Panc1 (cell line): ENCODE measurements around the gene MYO3B. TPM values are rescaled to one million over a fixed set of nuclear protein-coding genes. Genes with fewer than 3 reads are reported as not detected.

Experiments
- ATAC-seq: fragments of 200-7000 bp; cut with Tn5 transposase; 2 replicates; pipeline ENCODE4 v1.9.1; 2020; ENCODE audit warnings: mild to moderate bottlenecking, moderate library complexity
- BruUV-seq: library from RNA; stranded (reverse); fragments of 400-500 nt; replicated peaks from 2 replicates; lab custom pipeline; 2021; lab: Mats Ljungman, UMichigan
- CTCF ChIA-PET: fragments of 300-600 bp; sonication (Branson Sonifier 250); formaldehyde crosslinking; loops from one replicate; lab custom pipeline; 2022; ENCODE audit warnings: antibody characterized with exemption; lab: Charles Lee
- POLR2A ChIA-PET: fragments of 300-600 bp; sonication (Branson Sonifier 250); formaldehyde crosslinking; loops from one replicate; lab custom pipeline; 2022; ENCODE audit warnings: antibody characterized with exemption; lab: Charles Lee
- DNase-seq: peaks from one replicate; pipeline ENCODE4 v3.0.0-alpha.2; 2010; ENCODE audit warnings: low read depth, low spot score
- H3K27ac ChIP-seq: 2 replicates; pipeline ENCODE4 v1.5.1; 2011; ENCODE audit warnings: mild to moderate bottlenecking, low read length, inconsistent platforms
- H3K27me3 ChIP-seq: fragments of 200-500 bp; sonication (Bioruptor generic); 2 replicates; pipeline ENCODE4 v1.6.0; 2014; ENCODE audit warnings: low read length, inconsistent platforms; ENCODE audit not compliant: control insufficient read depth, insufficient read depth
- H3K36me3 ChIP-seq: fragments of 200-500 bp; sonication (Bioruptor generic); 2 replicates; pipeline ENCODE4 v1.5.1; 2014; ENCODE audit warnings: inconsistent platforms, mild to moderate bottlenecking, low read length, moderate library complexity; ENCODE audit not compliant: control insufficient read depth, insufficient read depth
- H3K4me1 ChIP-seq: 2 replicates; pipeline ENCODE4 v1.5.1; 2011; ENCODE audit warnings: inconsistent platforms, mild to moderate bottlenecking, low read length, moderate library complexity; ENCODE audit not compliant: control insufficient read depth, insufficient read depth
- H3K4me3 ChIP-seq, 2 experiments: 2 replicates each; pipeline ENCODE4 v1.5.1; 2011 to 2012; ENCODE audit warnings: low read depth in 2 of 2, low read length in 2 of 2, mild to moderate bottlenecking in 2 of 2, inconsistent platforms in 1 of 2, moderate library complexity in 1 of 2
- H3K9me3 ChIP-seq: fragments of 200-500 bp; sonication (Bioruptor generic); 2 replicates; pipeline ENCODE4 v1.5.1; 2014; ENCODE audit warnings: low read depth, mild to moderate bottlenecking, inconsistent platforms, low read length, moderate library complexity; ENCODE audit not compliant: control insufficient read depth, insufficient read depth
- POLR2AphosphoS5 ChIP-seq: IDR thresholded peaks from 2 replicates; pipeline ENCODE4 v1.6.1; 2012; ENCODE audit warnings: mild to moderate bottlenecking, low read depth, low read length, moderate library complexity
- REST ChIP-seq, 2 experiments: IDR thresholded peaks; 2 replicates each; pipeline ENCODE4 v1.6.1; 2011 to 2012; ENCODE audit warnings: low read depth in 2 of 2, control low read depth in 1 of 2, low read length in 1 of 2, mild to moderate bottlenecking in 1 of 2, moderate library complexity in 1 of 2; ENCODE audit not compliant: insufficient read depth in 1 of 2
- SIN3A ChIP-seq: IDR thresholded peaks from 2 replicates; pipeline ENCODE4 v1.6.1; 2012; ENCODE audit warnings: low read depth, mild to moderate bottlenecking, low read length, moderate library complexity, borderline replicate concordance; ENCODE audit not compliant: insufficient read depth
- TCF7L2 ChIP-seq: IDR thresholded peaks from 2 replicates; pipeline ENCODE4 v1.6.1; 2011; ENCODE audit warnings: mild to moderate bottlenecking, low read depth, low read length, inconsistent platforms
- in situ Hi-C: cut with HindIII; loops from 2 replicates; pipeline ENCODE4 v1.10.0; 2016; ENCODE audit warnings: low sequenced_read_pairs, low pct_unique_long_range_greater_than_20kb
- intact Hi-C: fragments of 100-400 bp; cut with micrococcal nuclease; formaldehyde crosslinking; loops from one replicate; pipeline ENCODE4 v1.10.0; 2022; ENCODE audit not compliant: unreplicated experiment
- total RNA-seq: library from RNA; stranded (reverse); gene quantifications from one replicate; pipeline ENCODE4 v1.2.1, GENCODE V29; 2021; ENCODE audit not compliant: unreplicated experiment
- TF ChIP-seq, protein P1 (sequence below): fragments of 450-650 bp; IDR thresholded peaks from 2 replicates; pipeline ENCODE4 v1.5.1; 2017; ENCODE audit warnings: mild to moderate bottlenecking

The MYO3B gene
- total RNA-seq, 1 experiment from 2014 or later: 0.05 TPM

DNA sequence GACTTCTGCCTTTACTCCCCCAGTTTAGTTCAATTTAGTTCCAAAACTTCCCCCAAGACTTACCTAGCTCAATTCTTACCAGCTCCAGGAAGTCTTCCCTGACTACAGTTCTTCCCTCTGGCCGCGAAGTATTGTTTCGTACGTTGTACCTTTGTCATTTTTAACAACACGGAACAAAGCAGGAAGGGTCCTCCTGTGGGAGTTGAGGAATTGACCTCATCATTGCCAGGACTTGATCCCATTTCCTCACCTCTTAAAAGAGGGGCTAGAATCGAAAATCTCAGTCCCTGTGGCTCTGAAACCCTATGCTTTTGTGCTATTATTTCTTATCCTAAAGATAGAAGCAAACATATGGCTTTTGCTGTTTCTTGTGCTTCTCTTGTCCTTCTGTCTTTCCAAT, 187.1 kb downstream of the MYO3B start:
- intact Hi-C loops: loop anchor here (5.0 kb wide), 1 partner anchor 128 kb away; no protein-coding TSS in a partner anchor
- ChIA-PET POLR2A (interaction anchor here (0.6 kb wide), 1 partner anchor 1041 kb away, joined by 4 read pairs; no protein-coding TSS in a partner anchor), CTCF (no interaction called here)
- H3K27me3 ChIP-seq: peaks cover 38% of the 10 kb centered on the region
- TF ChIP-seq, protein P1, sequence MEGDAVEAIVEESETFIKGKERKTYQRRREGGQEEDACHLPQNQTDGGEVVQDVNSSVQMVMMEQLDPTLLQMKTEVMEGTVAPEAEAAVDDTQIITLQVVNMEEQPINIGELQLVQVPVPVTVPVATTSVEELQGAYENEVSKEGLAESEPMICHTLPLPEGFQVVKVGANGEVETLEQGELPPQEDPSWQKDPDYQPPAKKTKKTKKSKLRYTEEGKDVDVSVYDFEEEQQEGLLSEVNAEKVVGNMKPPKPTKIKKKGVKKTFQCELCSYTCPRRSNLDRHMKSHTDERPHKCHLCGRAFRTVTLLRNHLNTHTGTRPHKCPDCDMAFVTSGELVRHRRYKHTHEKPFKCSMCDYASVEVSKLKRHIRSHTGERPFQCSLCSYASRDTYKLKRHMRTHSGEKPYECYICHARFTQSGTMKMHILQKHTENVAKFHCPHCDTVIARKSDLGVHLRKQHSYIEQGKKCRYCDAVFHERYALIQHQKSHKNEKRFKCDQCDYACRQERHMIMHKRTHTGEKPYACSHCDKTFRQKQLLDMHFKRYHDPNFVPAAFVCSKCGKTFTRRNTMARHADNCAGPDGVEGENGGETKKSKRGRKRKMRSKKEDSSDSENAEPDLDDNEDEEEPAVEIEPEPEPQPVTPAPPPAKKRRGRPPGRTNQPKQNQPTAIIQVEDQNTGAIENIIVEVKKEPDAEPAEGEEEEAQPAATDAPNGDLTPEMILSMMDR: no peak
- TF ChIP-seq POLR2AphosphoS5 (no peak), REST (IDR thresholded peaks at IDR 0.05; ENCODE audit: insufficient read depth in 1 of 2, low read depth in 2 of 2, low read length in 1 of 2) (no peak), SIN3A (no peak), TCF7L2 (no peak)
- H3K36me3 ChIP-seq: no peaks in the 10 kb centered on the region; the same call in 1 of the 2 replicates
- DNase-seq (no peak), ATAC-seq (no peak)
- no peaks in the 10 kb centered on the region; the same call in 1 of the 2 replicates for H3K4me1 ChIP-seq
- BruUV-seq: no TSS peak
- H3K9me3 ChIP-seq: no peaks in the 10 kb centered on the region
- H3K27ac ChIP-seq: no peak overlapping the region
- H3K4me3 ChIP-seq: no peak overlapping the region
- in situ Hi-C loops: no loop called here

DNA sequence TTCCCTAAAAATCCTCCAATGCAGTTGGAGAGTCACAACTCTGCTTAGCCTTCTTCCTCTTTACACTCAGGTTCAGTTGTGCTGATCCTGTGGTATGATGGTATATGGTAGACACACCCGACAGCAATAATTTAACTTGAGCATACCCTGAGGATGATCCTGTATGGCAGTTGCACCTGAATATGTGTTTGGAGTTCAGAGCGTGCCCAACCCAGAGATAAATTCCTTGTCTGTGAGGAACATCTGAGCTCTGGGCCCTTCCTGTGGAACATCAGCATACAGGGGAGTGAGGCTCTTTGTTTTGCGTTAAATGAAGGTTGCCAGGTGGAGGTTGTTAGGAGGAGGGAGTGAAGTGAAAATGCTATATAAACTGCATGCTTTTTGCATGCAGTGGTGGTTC, 187.7 kb downstream of the MYO3B start:
- ChIA-PET CTCF (no interaction called here), POLR2A (no interaction called here)
- no peaks in the 10 kb centered on the region for H3K9me3 ChIP-seq
- ATAC-seq (no peak), DNase-seq (no peak)
- H3K4me1 ChIP-seq: no peaks in the 10 kb centered on the region; the same call in 1 of the 2 replicates
- H3K27me3 ChIP-seq: peaks cover 38% of the 10 kb centered on the region
- H3K36me3 ChIP-seq: no peaks in the 10 kb centered on the region; the same call in 1 of the 2 replicates
- in situ Hi-C loops: no loop called here
- BruUV-seq: no TSS peak
- TF ChIP-seq REST (IDR thresholded peaks at IDR 0.05; ENCODE audit: insufficient read depth in 1 of 2, low read depth in 2 of 2, low read length in 1 of 2): no peak
- TF ChIP-seq, protein P1: no peak
- no peak overlapping the region for H3K4me3 ChIP-seq
- H3K27ac ChIP-seq: no peak overlapping the region
- intact Hi-C loops: loop anchor here (5.0 kb wide), 1 partner anchor 128 kb away; no protein-coding TSS in a partner anchor
